KMS-11 (cell line): ENCODE results near the gene FLVCR2.

ENCODE experiments used
- H2AFZ ChIP-seq: fragments of 200-600 bp; sonication (generic); 2 replicates; pipeline ENCODE4 v1.6.1; 2016; ENCODE audit warnings: antibody characterized with exemption, mixed run types, low read depth
- H3K27ac ChIP-seq: fragments of 200-600 bp; sonication (generic); 2 replicates; pipeline ENCODE4 v1.6.1; 2016; ENCODE audit warnings: mild to moderate bottlenecking, mixed run types
- H3K27me3 ChIP-seq: fragments of 200-600 bp; sonication (generic); 2 replicates; pipeline ENCODE4 v1.6.1; 2017; ENCODE audit warnings: mild to moderate bottlenecking, low read depth, mixed run types, moderate library complexity; ENCODE audit not compliant: insufficient read depth
- H3K36me3 ChIP-seq: fragments of 200-600 bp; sonication (generic); 2 replicates; pipeline ENCODE4 v1.6.1; 2017; ENCODE audit warnings: mild to moderate bottlenecking, mixed run types; ENCODE audit not compliant: insufficient read depth
- H3K4me1 ChIP-seq: fragments of 200-600 bp; sonication (generic); 2 replicates; pipeline ENCODE4 v1.6.1; 2016; ENCODE audit warnings: mild to moderate bottlenecking, low read depth, mixed run types; ENCODE audit not compliant: poor library complexity, severe bottlenecking
- H3K4me2 ChIP-seq: fragments of 200-600 bp; sonication (generic); 2 replicates; pipeline ENCODE4 v1.7.0; 2016; ENCODE audit warnings: mild to moderate bottlenecking, mixed run types
- H3K4me3 ChIP-seq: fragments of 200-600 bp; sonication (generic); IDR thresholded peaks from 2 replicates; pipeline ENCODE4 v1.6.1; 2017; ENCODE audit warnings: low read depth, low read length, mixed read lengths; ENCODE audit not compliant: insufficient read depth
- H3K79me2 ChIP-seq: fragments of 200-600 bp; sonication (generic); 2 replicates; pipeline ENCODE4 v1.6.1; 2016; ENCODE audit warnings: low read depth, mixed run types; ENCODE audit not compliant: insufficient read depth
- H3K9ac ChIP-seq: fragments of 200-600 bp; sonication (generic); 2 replicates; pipeline ENCODE4 v1.6.1; 2016; ENCODE audit warnings: mild to moderate bottlenecking, mixed run types
- H4K20me1 ChIP-seq: fragments of 200-600 bp; sonication (generic); 2 replicates; pipeline ENCODE4 v1.6.1; 2016; ENCODE audit warnings: mild to moderate bottlenecking, mixed run types; ENCODE audit not compliant: insufficient read depth
- CTCF ChIP-seq: fragments of 200-600 bp; sonication (generic); conservative IDR thresholded peaks from 2 replicates; pipeline ENCODE4 v1.6.1; 2017; ENCODE audit warnings: low read depth, mild to moderate bottlenecking, antibody characterized with exemption, low read length, moderate library complexity, mixed read lengths

The FLVCR2 gene

GRCh38 chr14:75535164-75535898, 43.1 kb upstream of the FLVCR2 start:
- Histone ChIP-seq H3K36me3 (no peaks in the 10 kb centered on the region), H3K4me3 (no peak overlapping the region), H3K9ac (no peak overlapping the region), H3K4me1 (no peaks in the 10 kb centered on the region), H3K4me2 (no peak overlapping the region), H4K20me1 (no peaks in the 10 kb centered on the region), H3K79me2 (no peaks in the 10 kb centered on the region), H3K27ac (no peak overlapping the region), H2AFZ (no peak overlapping the region), H3K27me3 (no peaks in the 10 kb centered on the region)
- no peak for TF ChIP-seq CTCF

GRCh38 chr14:75537071-75537470, 41.3 kb upstream of the FLVCR2 start:
- Histone ChIP-seq H3K27ac (no peak overlapping the region), H3K9ac (no peak overlapping the region), H3K36me3 (no peaks in the 10 kb centered on the region), H3K4me1 (no peaks in the 10 kb centered on the region), H3K27me3 (no peaks in the 10 kb centered on the region), H3K4me2 (no peak overlapping the region), H4K20me1 (no peaks in the 10 kb centered on the region), H2AFZ (no peak overlapping the region), H3K79me2 (no peaks in the 10 kb centered on the region), H3K4me3 (no peak overlapping the region)
- TF ChIP-seq CTCF, result no peak

- no peak overlapping the region for H3K4me3 ChIP-seq
- H2AFZ ChIP-seq, result no peak overlapping the region
- no peaks in the 10 kb centered on the region for H3K79me2 ChIP-seq
- no peak overlapping the region for H3K27ac ChIP-seq
- no peak overlapping the region for H3K4me2 ChIP-seq
- H3K4me1 ChIP-seq, result no peaks in the 10 kb centered on the region
- no peak for TF ChIP-seq CTCF
- no peaks in the 10 kb centered on the region for H3K36me3 ChIP-seq
- no peaks in the 10 kb centered on the region for H4K20me1 ChIP-seq
- no peak overlapping the region for H3K9ac ChIP-seq
- no peaks in the 10 kb centered on the region for H3K27me3 ChIP-seq
Observed at GRCh38 chr14:75539162-75539560, 39.3 kb upstream of the FLVCR2 start.

- no peak overlapping the region for H3K9ac ChIP-seq
- H4K20me1 ChIP-seq, result no peaks in the 10 kb centered on the region
- no peak overlapping the region for H2AFZ ChIP-seq
- no peaks in the 10 kb centered on the region for H3K27me3 ChIP-seq
- TF ChIP-seq CTCF, result no peak
- H3K4me1 ChIP-seq, result no peaks in the 10 kb centered on the region
- no peak overlapping the region for H3K27ac ChIP-seq
- H3K36me3 ChIP-seq, result no peaks in the 10 kb centered on the region
- no peak overlapping the region for H3K4me2 ChIP-seq
- no peaks in the 10 kb centered on the region for H3K79me2 ChIP-seq
- no peak overlapping the region for H3K4me3 ChIP-seq
Observed at GRCh38 chr14:75539561-75540478, 38.6 kb upstream of the FLVCR2 start.
